Uterus (tissue), 2 donors: ENCODE data around the gene SEC14L1.

Experiments used
- CTCF ChIP-seq, 4 experiments: fragments of 200-600 bp in 2 of 4; fragments of 450-650 bp in 2 of 4; sonication (generic) in 2 of 4; IDR thresholded peaks; one replicate each; pipeline ENCODE4 v1.5.1; 2016 to 2019; ENCODE audit warnings: antibody characterized with exemption in 4 of 4, mild to moderate bottlenecking in 2 of 4, moderate library complexity in 1 of 4
- POLR2A ChIP-seq, 2 donors: fragments of 450-650 bp; IDR thresholded peaks; one replicate each; pipeline ENCODE4 v1.6.1; 2016; ENCODE audit warnings: antibody characterized with exemption in 2 of 2, mild to moderate bottlenecking in 1 of 2, moderate library complexity in 1 of 2

GRCh38 chr17:77141846-77142449, 1.2 kb downstream of the SEC14L1 start:
- TF ChIP-seq CTCF (IDR thresholded peaks at IDR 0.05) (no peak), POLR2A (IDR thresholded peaks at IDR 0.05) (no peak)
